ENCODE measurements around the gene CCDC93. TPM values are rescaled to one million over a fixed set of nuclear protein-coding genes. Genes with fewer than 3 reads are reported as not detected.

Gene CCDC93
- total RNA-seq, 1 experiment from 2014 or later: 27.2 TPM

- Histone ChIP-seq H3K36me3 (ENCODE audit: insufficient read depth, low read length, poor library complexity, severe bottlenecking) (no peaks in the 10 kb centered on the region), H3K27me3 (replicated peaks; ENCODE audit: insufficient read depth, low read depth, low read length, poor library complexity) (peaks cover 6% of the 10 kb centered on the region), H3K4me1 (ENCODE audit: insufficient read depth, low read length, poor library complexity, severe bottlenecking) (peaks cover 10% of the 10 kb centered on the region), H3K9me3 (ENCODE audit: low read depth, low read length, poor library complexity, severe bottlenecking) (no peaks in the 10 kb centered on the region), H3K27ac (ENCODE audit: low read depth, low read length, poor library complexity, severe bottlenecking) (no peak overlapping the region), H3K4me3 (ENCODE audit: low read depth, low read length, poor library complexity, severe bottlenecking) (no peak overlapping the region)
- ChIA-PET CTCF (no interaction called here), POLR2A (ENCODE audit: low non-redundant PET) (no interaction called here)
- DNase-seq (ENCODE audit: low spot score): no peak
- no peak for TF ChIP-seq EZH2 (IDR thresholded peaks at IDR 0.05; ENCODE audit: borderline replicate concordance, low read depth, low read length, poor library complexity, severe bottlenecking)
- TF ChIP-seq, protein P1, sequence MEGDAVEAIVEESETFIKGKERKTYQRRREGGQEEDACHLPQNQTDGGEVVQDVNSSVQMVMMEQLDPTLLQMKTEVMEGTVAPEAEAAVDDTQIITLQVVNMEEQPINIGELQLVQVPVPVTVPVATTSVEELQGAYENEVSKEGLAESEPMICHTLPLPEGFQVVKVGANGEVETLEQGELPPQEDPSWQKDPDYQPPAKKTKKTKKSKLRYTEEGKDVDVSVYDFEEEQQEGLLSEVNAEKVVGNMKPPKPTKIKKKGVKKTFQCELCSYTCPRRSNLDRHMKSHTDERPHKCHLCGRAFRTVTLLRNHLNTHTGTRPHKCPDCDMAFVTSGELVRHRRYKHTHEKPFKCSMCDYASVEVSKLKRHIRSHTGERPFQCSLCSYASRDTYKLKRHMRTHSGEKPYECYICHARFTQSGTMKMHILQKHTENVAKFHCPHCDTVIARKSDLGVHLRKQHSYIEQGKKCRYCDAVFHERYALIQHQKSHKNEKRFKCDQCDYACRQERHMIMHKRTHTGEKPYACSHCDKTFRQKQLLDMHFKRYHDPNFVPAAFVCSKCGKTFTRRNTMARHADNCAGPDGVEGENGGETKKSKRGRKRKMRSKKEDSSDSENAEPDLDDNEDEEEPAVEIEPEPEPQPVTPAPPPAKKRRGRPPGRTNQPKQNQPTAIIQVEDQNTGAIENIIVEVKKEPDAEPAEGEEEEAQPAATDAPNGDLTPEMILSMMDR (conservative IDR thresholded peaks at IDR 0.05; ENCODE audit: low read depth, low read length): no peak
- intact Hi-C loops (cut with micrococcal nuclease; ENCODE audit: unreplicated experiment): loop anchor here (5.0 kb wide), 3 partner anchors 157 to 812 kb away; no protein-coding TSS in a partner anchor
- BruUV-seq (replicated peaks): no TSS peak
Observed at GRCh38 chr2:118044854-118045253, 31.0 kb upstream of the CCDC93 start.

- intact Hi-C loops (cut with micrococcal nuclease; ENCODE audit: unreplicated experiment): no loop called here
- peaks cover 5% of the 10 kb centered on the region for H3K4me1 ChIP-seq (ENCODE audit: insufficient read depth, low read length, poor library complexity, severe bottlenecking)
- TF ChIP-seq, protein P1 (conservative IDR thresholded peaks at IDR 0.05; ENCODE audit: low read depth, low read length): no peak
- no peak for TF ChIP-seq EZH2 (IDR thresholded peaks at IDR 0.05; ENCODE audit: borderline replicate concordance, low read depth, low read length, poor library complexity, severe bottlenecking)
- DNase-seq (ENCODE audit: low spot score): no peak
- H3K9me3 ChIP-seq (ENCODE audit: low read depth, low read length, poor library complexity, severe bottlenecking): no peaks in the 10 kb centered on the region
- no peaks in the 10 kb centered on the region for H3K36me3 ChIP-seq (ENCODE audit: insufficient read depth, low read length, poor library complexity, severe bottlenecking)
- no peak overlapping the region for H3K27ac ChIP-seq (ENCODE audit: low read depth, low read length, poor library complexity, severe bottlenecking)
- no peak overlapping the region for H3K4me3 ChIP-seq (ENCODE audit: low read depth, low read length, poor library complexity, severe bottlenecking)
- CTCF ChIA-PET: no interaction called here
- no TSS peak for BruUV-seq (replicated peaks)
- POLR2A ChIA-PET (ENCODE audit: low non-redundant PET): no interaction called here
- H3K27me3 ChIP-seq (replicated peaks; ENCODE audit: insufficient read depth, low read depth, low read length, poor library complexity): peaks cover 6% of the 10 kb centered on the region
Observed at GRCh38 chr2:118044103-118044716, 30.3 kb upstream of the CCDC93 start.

DNA sequence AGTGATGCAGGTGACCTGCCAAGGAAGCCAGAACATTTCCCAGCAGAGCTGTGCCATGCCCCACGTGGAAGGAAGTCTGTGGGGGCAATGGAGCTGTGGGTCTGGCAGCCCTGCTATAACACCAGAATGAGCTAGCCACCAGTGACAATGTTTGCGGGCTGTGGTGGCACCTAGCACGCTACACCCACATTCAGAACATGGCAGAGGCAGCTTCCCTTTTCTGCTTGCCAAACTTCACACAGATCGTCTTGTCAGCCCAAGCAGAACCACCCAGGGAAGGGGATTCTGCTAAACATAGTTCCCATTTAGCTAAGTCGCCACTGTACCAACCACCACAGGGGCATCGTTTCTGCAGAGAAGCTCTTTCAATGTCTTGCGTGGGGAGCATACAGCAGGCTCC lies 27.0 kb upstream of the CCDC93 start:
- no TSS peak for BruUV-seq (replicated peaks)
- intact Hi-C loops (cut with micrococcal nuclease; ENCODE audit: unreplicated experiment): no loop called here
- TF ChIP-seq, protein P1 (conservative IDR thresholded peaks at IDR 0.05; ENCODE audit: low read depth, low read length): no peak
- TF ChIP-seq EZH2 (IDR thresholded peaks at IDR 0.05; ENCODE audit: borderline replicate concordance, low read depth, low read length, poor library complexity, severe bottlenecking): no peak

More for the DNA sequence above, 27.0 kb upstream of the CCDC93 start:
- H3K27ac ChIP-seq (ENCODE audit: low read depth, low read length, poor library complexity, severe bottlenecking): no peak overlapping the region
- DNase-seq (ENCODE audit: low spot score): no peak
- POLR2A ChIA-PET (ENCODE audit: low non-redundant PET): no interaction called here
- CTCF ChIA-PET: no interaction called here
- H3K27me3 ChIP-seq (replicated peaks; ENCODE audit: insufficient read depth, low read depth, low read length, poor library complexity): peaks cover 15% of the 10 kb centered on the region
- no peaks in the 10 kb centered on the region for H3K36me3 ChIP-seq (ENCODE audit: insufficient read depth, low read length, poor library complexity, severe bottlenecking)
- H3K4me1 ChIP-seq (ENCODE audit: insufficient read depth, low read length, poor library complexity, severe bottlenecking): no peaks in the 10 kb centered on the region
- no peak overlapping the region for H3K4me3 ChIP-seq (ENCODE audit: low read depth, low read length, poor library complexity, severe bottlenecking)
- no peaks in the 10 kb centered on the region for H3K9me3 ChIP-seq (ENCODE audit: low read depth, low read length, poor library complexity, severe bottlenecking)

Data from A673 (cell line).